IMR-90 (cell line): ENCODE results near the gene TPSB2. TPM values are rescaled to one million over a fixed set of nuclear protein-coding genes. Genes with fewer than 3 reads are reported as not detected.

Experiments used
- ATAC-seq: fragments of 200-7000 bp; cut with Tn5 transposase; 2 replicates; pipeline ENCODE4 v1.9.1; 2020; ENCODE audit warnings: low read depth, mild to moderate bottlenecking, moderate library complexity
- BruUV-seq: library from RNA; stranded (reverse); fragments of 400-500 nt; replicated peaks from 2 replicates; lab custom pipeline; 2021; lab: Mats Ljungman, UMichigan
- CTCF ChIA-PET: fragments of 300-600 bp; formaldehyde crosslinking; extraction: SDS; loops from one replicate; lab custom pipeline; 2021; ENCODE audit warnings: antibody characterized with exemption; lab: Yijun Ruan, JAX
- POLR2A ChIA-PET: fragments of 300-600 bp; sonication (Branson Sonifier 250); formaldehyde crosslinking; loops from one replicate; lab custom pipeline; 2022; ENCODE audit warnings: antibody characterized with exemption; ENCODE audit not compliant: unreplicated experiment; lab: Charles Lee
- DNase-seq: peaks from one replicate; pipeline ENCODE4 v3.0.0; 2013
- H2AFZ ChIP-seq: replicated peaks from 2 replicates; pipeline ENCODE3; 2013; ENCODE audit warnings: low read length, mild to moderate bottlenecking; ENCODE audit not compliant: poor library complexity
- H2AK5ac ChIP-seq: 2 replicates; pipeline ENCODE4 v1.6.1; 2013; ENCODE audit warnings: low read depth, low read length, inconsistent platforms
- H2AK9ac ChIP-seq: replicated peaks from 2 replicates; pipeline ENCODE3; 2013; ENCODE audit warnings: mild to moderate bottlenecking, low read depth, low read length, moderate library complexity; ENCODE audit not compliant: poor library complexity
- H2BK120ac ChIP-seq: 2 replicates; pipeline ENCODE4 v1.6.1; 2013; ENCODE audit warnings: low read depth, low read length, inconsistent platforms
- H2BK15ac ChIP-seq: 3 replicates; pipeline ENCODE4 v1.6.1; 2013; ENCODE audit warnings: low read depth, low read length, inconsistent platforms
- H2BK20ac ChIP-seq: 2 replicates; pipeline ENCODE4 v1.6.1; 2013; ENCODE audit warnings: low read depth, mild to moderate bottlenecking, inconsistent platforms, low read length, moderate library complexity
- H2BK5ac ChIP-seq: 2 replicates; pipeline ENCODE4 v1.6.1; 2013; ENCODE audit warnings: mild to moderate bottlenecking, low read depth, low read length, inconsistent platforms; ENCODE audit not compliant: poor library complexity, severe bottlenecking
- H3K14ac ChIP-seq: replicated peaks from 2 replicates; pipeline ENCODE4 v1.6.1; 2013; ENCODE audit warnings: low read depth, low read length, inconsistent platforms
- H3K18ac ChIP-seq: 2 replicates; pipeline ENCODE4 v1.6.1; 2013; ENCODE audit warnings: low read depth, low read length, control low read depth
- H3K23ac ChIP-seq: 2 replicates; pipeline ENCODE4 v1.6.1; 2013; ENCODE audit warnings: low read depth, low read length, inconsistent platforms
- H3K27ac ChIP-seq: 2 replicates; pipeline ENCODE4 v1.5.1; 2013; ENCODE audit warnings: mild to moderate bottlenecking, control low read depth, low read length; ENCODE audit not compliant: insufficient read depth
- H3K27me3 ChIP-seq: 2 replicates; pipeline ENCODE4 v1.6.1; 2013; ENCODE audit warnings: low read length; ENCODE audit not compliant: control insufficient read depth, insufficient read depth
- H3K36me3 ChIP-seq: 2 replicates; pipeline ENCODE4 v1.6.1; 2013; ENCODE audit warnings: low read length, mixed read lengths; ENCODE audit not compliant: control insufficient read depth, insufficient read depth
- H3K4ac ChIP-seq: 2 replicates; pipeline ENCODE4 v1.6.1; 2013; ENCODE audit warnings: low read depth, low read length, inconsistent platforms
- H3K4me1 ChIP-seq: 2 replicates; pipeline ENCODE4 v1.6.1; 2013; ENCODE audit warnings: low read length, mixed read lengths; ENCODE audit not compliant: control insufficient read depth, insufficient read depth
- H3K4me2 ChIP-seq: 2 replicates; pipeline ENCODE4 v1.6.1; 2013; ENCODE audit warnings: low read depth, mild to moderate bottlenecking, control low read depth, low read length, moderate library complexity
- H3K4me3 ChIP-seq: 2 replicates; pipeline ENCODE4 v1.5.1; 2013; ENCODE audit warnings: low read depth, mild to moderate bottlenecking, control low read depth, low read length, moderate library complexity; ENCODE audit not compliant: insufficient read depth
- H3K56ac ChIP-seq: 2 replicates; pipeline ENCODE4 v1.6.1; 2013; ENCODE audit warnings: low read length, inconsistent platforms; ENCODE audit not compliant: insufficient read depth; ENCODE audit errors: extremely low read depth
- H3K79me1 ChIP-seq, 2 experiments: 2 replicates each; pipeline ENCODE4 v1.6.1; 2013; ENCODE audit warnings: low read length in 2 of 2, inconsistent platforms in 1 of 2, low read depth in 1 of 2
- H3K9ac ChIP-seq: 2 replicates; pipeline ENCODE4 v1.6.1; 2013; ENCODE audit warnings: low read depth, low read length, control low read depth
- H3K9me1 ChIP-seq: 2 replicates; pipeline ENCODE4 v1.6.1; 2013; ENCODE audit warnings: low read length, inconsistent platforms; ENCODE audit not compliant: insufficient read depth
- H3K9me3 ChIP-seq: 2 replicates; pipeline ENCODE4 v1.6.1; 2013; ENCODE audit warnings: low read length; ENCODE audit not compliant: control insufficient read depth, insufficient read depth
- H4K20me1 ChIP-seq: 2 replicates; pipeline ENCODE4 v1.6.1; 2013; ENCODE audit warnings: low read length, inconsistent platforms; ENCODE audit not compliant: insufficient read depth
- H4K5ac ChIP-seq: 2 replicates; pipeline ENCODE4 v1.6.1; 2013; ENCODE audit warnings: mild to moderate bottlenecking, low read depth, low read length, control low read depth
- H4K8ac ChIP-seq, 2 experiments: 2 replicates each; pipeline ENCODE4 v1.6.1; 2013; ENCODE audit warnings: low read depth in 2 of 2, low read length in 2 of 2, control low read depth in 1 of 2, inconsistent platforms in 1 of 2
- H4K91ac ChIP-seq: 2 replicates; pipeline ENCODE4 v1.6.1; 2013; ENCODE audit warnings: low read depth, low read length, inconsistent platforms; ENCODE audit not compliant: insufficient read depth
- POLR2A ChIP-seq: IDR thresholded peaks from 2 replicates; pipeline ENCODE4 v1.6.1; 2012; ENCODE audit warnings: mild to moderate bottlenecking, low read depth, low read length
- WGBS, 2 experiments: methylation state at CpG; one replicate each; pipeline versions ENCODE4 v1.1.5 to v1.1.7; 2013; ENCODE audit warnings: missing lambda C conversion rate in 2 of 2; ENCODE audit not compliant: insufficient read length in 1 of 2; ENCODE audit errors: extremely low coverage in 2 of 2; 5-methylcytosine and 5-hydroxymethylcytosine counted together
- dilution Hi-C: fragments of 300-500 bp; cut with HindIII; formaldehyde crosslinking; loops from one replicate; pipeline ENCODE4 v1.14.3; 2018; ENCODE audit warnings: low sequenced_read_pairs; ENCODE audit not compliant: unreplicated experiment
- in situ Hi-C: fragments of 300-500 bp; cut with MboI; formaldehyde crosslinking; loops from 3 replicates; pipeline ENCODE4 v1.14.3; 2019; ENCODE audit warnings: low sequenced_read_pairs, inconsistent platforms, mixed read lengths
- intact Hi-C: fragments of 100-400 bp; cut with micrococcal nuclease; formaldehyde crosslinking; loops from 2 replicates; pipeline ENCODE4 v1.10.0; 2022
- polyA plus RNA-seq, 3 experiments: library from polyadenylated mRNA; depleted of rRNA; stranded (reverse); fragments of >200 nt; gene quantifications; 2 replicates each; pipeline ENCODE4 v1.2.3, GENCODE V29; 2012; ENCODE audit warnings: low replicate concordance in 1 of 3
- total RNA-seq: library from RNA; depleted of rRNA; stranded (reverse); fragments of >200 nt; gene quantifications from 2 replicates; pipeline ENCODE4 v1.2.3, GENCODE V29; 2012

TPSB2 gene
- total and polyA plus RNA-seq, 2 of the 4 experiments (the other 2 are of a cell fraction) = not detected

DNA sequence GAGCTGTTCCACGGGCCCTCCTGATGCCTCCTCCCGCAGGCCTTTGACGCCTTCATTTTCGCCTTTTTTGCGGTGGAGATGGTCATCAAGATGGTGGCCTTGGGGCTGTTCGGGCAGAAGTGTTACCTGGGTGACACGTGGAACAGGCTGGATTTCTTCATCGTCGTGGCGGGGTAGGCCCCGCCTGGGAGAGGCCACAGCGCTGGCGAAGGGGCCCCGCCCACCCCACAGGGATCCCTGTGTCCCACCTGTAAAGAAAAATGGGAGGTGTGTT, 34.7 kb downstream of the TPSB2 start:
- H4K8ac ChIP-seq = no peak overlapping the region
- no peaks in the 10 kb centered on the region for H3K9me3 ChIP-seq
- CTCF ChIA-PET = no interaction called here
- H4K20me1 ChIP-seq = peaks cover 14% of the 10 kb centered on the region
- H3K79me1 ChIP-seq = no peaks in the 10 kb centered on the region
- no peak overlapping the region for H3K4me2 ChIP-seq
- H3K4me3 ChIP-seq = no peak overlapping the region
- no peak overlapping the region for H3K4ac ChIP-seq
- no peak overlapping the region for H3K18ac ChIP-seq
- POLR2A ChIA-PET = no interaction called here
- no peak overlapping the region for H2AK9ac ChIP-seq
- H3K27me3 ChIP-seq = no peaks in the 10 kb centered on the region
- no peak overlapping the region for H4K5ac ChIP-seq
- no peak for TF ChIP-seq POLR2A
- H4K91ac ChIP-seq = no peak overlapping the region
- H3K56ac ChIP-seq = no peak overlapping the region
- intact Hi-C loops (no loop called here), in situ Hi-C loops (loop anchor here (5.0 kb wide), 1 partner anchor 83 kb away; no protein-coding TSS in a partner anchor), dilution Hi-C loops (no loop called here)
- H3K14ac ChIP-seq = no peak overlapping the region
- no peak overlapping the region for H2BK15ac ChIP-seq
- DNase-seq = no peak
- H2BK20ac ChIP-seq = no peak overlapping the region
- H3K36me3 ChIP-seq = no peaks in the 10 kb centered on the region; the same call in 1 of the 2 replicates
- BruUV-seq = no TSS peak
- no peak overlapping the region for H2AFZ ChIP-seq
- ATAC-seq = no peak
- no peaks in the 10 kb centered on the region for H3K9me1 ChIP-seq
- H3K9ac ChIP-seq = no peak overlapping the region
- WGBS, 2 experiments = no CpG with 5 or more reads among the region's 14 CpGs
- H2AK5ac ChIP-seq = no peak overlapping the region
- H3K27ac ChIP-seq = no peak overlapping the region
- H3K23ac ChIP-seq = no peak overlapping the region
- no peak overlapping the region for H2BK5ac ChIP-seq
- no peak overlapping the region for H2BK120ac ChIP-seq
- no peaks in the 10 kb centered on the region for H3K4me1 ChIP-seq
